GM19395 (cell line): ENCODE results near the gene BMAL1.
"Not testable (repeated sequence)": the region's sequence is repeated elsewhere in the genome, so short reads cannot be mapped to it uniquely, and the experiment has no call there.

Experiments
- ATAC-seq: cut with Tn5 transposase; IDR thresholded peaks from one replicate; pipeline ENCODE4 v1.9.1; 2021; ENCODE audit warnings: mild to moderate bottlenecking, moderate library complexity; ENCODE audit not compliant: unreplicated experiment

BMAL1 gene

GRCh38 chr11:13368041-13368446, 90.5 kb downstream of the BMAL1 start:
- ATAC-seq, result no peak

GRCh38 chr11:13373216-13373615, 95.6 kb downstream of the BMAL1 start:
- no peak for ATAC-seq

DNA sequence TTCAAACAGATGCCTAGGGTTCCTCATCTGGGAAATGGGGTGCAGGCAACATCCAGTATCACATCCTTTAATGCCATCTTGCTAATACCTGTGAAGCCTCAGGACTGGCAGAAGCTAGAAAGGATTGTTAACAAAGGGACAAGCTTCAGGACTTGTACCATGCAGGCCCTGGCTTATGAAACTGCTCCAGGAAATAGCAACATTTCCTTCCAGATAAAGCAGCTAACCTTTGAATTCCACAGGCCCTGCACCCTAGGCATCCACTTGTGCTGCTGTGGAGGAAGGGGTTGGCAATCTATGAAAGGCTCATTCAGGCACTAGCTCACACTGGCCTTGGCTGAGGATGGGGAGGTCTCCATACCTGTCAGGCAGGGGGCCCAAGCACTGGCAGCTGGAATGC, 98.2 kb downstream of the BMAL1 start:
- ATAC-seq, result no peak

DNA sequence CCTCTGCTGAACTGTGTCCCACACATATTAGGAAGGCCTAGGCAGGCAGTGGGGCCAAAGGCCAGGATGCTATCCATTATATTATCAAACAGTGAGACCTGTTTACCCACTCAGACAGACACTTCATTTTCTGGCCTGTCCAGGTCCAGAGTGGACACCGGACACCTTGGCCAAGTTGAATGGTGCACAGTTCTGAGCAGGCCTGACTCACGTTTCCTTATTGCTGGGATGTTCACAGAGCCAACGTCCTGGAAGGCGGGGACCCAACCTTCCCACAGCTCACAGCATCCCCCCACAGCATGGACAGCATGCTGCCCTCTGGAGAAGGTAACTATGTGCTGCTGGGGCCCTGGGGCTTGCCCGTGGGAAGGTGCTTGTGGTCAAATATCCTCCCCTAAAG, 98.8 kb downstream of the BMAL1 start:
- no peak for ATAC-seq

- no peak for ATAC-seq
These were observed 99.2 kb downstream of the BMAL1 start for GRCh38 chr11:13376838-13377237.

DNA sequence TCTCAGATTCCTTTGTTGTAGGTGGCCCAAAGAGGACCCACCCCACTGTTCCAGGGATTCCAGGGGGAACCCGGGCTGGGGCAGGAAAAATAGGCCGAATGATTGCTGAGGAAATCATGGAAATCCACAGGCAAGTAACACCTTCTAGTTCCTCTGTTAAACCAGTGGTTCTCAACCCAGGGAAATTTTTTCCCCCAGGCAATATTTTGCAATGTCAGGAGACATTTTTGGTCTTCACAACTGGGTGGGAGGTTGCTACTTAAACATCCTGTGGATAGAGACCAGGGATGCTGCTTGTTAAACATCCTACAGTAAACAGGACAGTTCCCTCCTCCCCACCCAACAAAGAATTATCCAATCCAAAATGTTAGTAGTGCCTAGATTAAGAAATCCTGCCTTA, 100.7 kb downstream of the BMAL1 start:
- ATAC-seq, result no peak

GRCh38 chr11:13380731-13381130, 103.1 kb downstream of the BMAL1 start:
- ATAC-seq, result no peak

- no peak for ATAC-seq
These were observed 105.2 kb downstream of the BMAL1 start for GRCh38 chr11:13382751-13383150.

DNA sequence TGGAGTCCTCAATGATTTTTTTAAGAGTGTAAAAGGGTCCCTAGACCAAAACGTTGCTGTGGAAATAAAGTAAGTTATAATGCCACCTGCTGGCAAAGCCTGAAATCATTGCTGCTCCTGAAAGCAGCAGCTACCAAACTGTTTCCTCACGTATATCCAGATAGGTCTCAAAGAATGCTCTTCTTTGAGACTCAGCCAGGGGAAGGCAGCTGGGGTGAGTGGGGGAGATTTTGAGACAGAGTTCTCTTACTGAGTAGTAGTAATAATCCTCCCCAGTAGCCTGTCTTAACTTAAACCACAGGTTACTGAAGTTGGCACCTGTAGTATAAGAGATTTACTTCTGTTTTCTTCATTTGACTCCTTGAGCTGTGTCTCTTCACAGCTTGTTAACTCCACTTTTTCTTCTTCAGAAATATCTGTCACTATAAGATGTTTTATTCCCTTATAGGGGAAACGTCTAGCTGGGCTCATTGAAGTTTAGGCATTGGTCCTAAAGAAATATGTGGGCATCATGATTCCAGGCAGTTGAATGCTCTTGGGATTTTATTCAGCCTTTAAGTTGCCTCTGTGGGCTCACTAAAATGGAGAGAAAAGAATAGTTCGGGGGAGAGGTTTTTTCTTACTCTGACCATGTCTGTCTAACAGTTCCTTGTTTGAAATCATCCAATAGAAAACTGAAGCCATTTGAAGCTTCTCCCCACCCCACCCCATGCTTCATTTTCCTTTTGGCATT, 107.5 kb downstream of the BMAL1 start:
- peak; percentile 75 for ATAC-seq

DNA sequence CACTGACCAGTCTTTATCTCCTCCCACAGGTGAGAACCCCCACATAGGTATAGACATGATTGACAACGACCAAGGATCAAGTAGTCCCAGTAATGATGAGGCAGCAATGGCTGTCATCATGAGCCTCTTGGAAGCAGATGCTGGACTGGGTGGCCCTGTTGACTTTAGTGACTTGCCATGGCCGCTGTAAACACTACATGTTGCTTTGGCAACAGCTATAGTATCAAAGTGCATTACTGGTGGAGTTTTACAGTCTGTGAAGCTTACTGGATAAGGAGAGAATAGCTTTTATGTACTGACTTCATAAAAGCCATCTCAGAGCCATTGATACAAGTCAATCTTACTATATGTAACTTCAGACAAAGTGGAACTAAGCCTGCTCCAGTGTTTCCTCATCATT, 109.0 kb downstream of the BMAL1 start:
- ATAC-seq, result no peak

DNA sequence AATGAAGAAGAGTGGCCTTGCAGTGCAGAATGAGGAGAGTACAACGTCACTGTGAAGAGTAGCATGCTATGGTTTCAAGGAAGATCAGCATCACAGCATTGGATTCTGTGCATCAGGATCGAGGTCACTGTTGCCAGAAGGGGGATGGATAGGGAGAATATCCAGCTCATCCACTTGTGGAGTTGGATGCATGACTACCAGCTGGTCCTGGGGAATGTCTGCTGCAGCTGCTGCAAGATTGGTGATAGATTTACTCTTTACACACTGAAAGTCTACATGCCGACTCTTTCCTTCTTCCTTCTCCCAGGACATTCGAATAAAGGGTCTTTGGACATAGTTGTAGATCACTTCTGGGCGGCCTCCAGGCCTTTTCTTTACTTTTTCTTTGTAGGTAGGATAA, 111.2 kb downstream of the BMAL1 start:
- ATAC-seq, result no peak

- ATAC-seq, result no peak
These were observed 113.6 kb downstream of the BMAL1 start for GRCh38 chr11:13391217-13391616.

DNA sequence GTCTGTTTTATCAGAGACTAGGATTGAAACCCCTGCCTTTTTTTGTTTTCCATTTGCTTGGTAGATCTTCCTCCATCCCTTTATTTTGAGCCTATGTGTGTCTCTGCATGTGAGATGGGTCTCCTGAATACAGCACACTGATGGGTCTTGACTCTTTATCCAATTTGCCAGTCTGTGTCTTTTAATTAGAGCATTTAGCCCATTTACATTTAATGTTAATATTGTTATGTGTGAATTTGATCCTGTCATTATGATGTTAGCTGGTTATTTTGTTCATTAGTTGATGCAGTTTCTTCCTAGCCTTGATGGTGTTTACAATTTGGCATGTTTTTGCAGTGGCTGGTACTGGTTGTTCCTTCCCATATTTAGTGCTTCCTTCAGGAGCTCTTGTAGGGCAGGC, 120.7 kb downstream of the BMAL1 start:
- ATAC-seq, result not testable (repeated sequence)

- no peak for ATAC-seq
These were observed 127.6 kb downstream of the BMAL1 start for GRCh38 chr11:13405220-13405619.

GRCh38 chr11:13415201-13415600, 137.6 kb downstream of the BMAL1 start:
- no peak for ATAC-seq

DNA sequence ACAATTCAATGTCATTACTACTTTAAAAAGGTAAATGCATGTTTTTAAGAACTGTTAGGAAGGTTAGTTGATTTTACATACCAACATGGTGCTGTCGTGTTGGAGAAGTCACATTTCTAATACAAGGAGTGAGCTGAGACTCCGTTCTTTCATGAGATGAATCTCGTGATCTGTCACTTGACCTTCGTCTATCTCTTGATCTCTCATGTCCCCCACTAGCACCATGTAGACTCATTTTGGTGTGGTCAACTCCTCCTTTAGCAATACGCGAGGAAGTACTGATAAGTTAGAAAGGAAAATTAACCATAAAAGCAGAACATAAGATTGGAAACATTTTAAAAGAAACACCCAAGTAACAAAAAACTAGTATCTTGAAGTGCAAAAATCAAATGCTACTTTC, 144.0 kb downstream of the BMAL1 start:
- ATAC-seq, result no peak

GRCh38 chr11:13423372-13423771, 145.8 kb downstream of the BMAL1 start:
- no peak for ATAC-seq

DNA sequence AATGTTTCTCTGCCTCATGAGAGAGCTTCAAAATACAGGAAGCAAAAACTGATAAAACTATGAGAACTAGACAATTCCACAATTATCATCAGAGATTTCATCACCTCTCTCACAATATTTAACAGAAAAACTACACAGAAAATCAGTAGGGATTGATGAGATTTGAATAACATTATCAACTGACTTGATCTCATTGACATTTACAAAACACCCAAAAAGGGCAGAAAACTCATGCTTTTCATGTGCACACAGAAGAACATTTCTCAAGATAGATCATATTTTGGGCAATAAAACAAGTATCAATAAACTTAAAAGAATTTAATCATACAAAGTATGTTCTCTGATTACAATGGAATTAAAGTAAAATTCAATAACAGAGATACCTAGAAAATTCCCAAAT, 149.8 kb downstream of the BMAL1 start:
- ATAC-seq, result no peak

- ATAC-seq, result no peak
These were observed 151.7 kb downstream of the BMAL1 start for GRCh38 chr11:13429288-13429687.

DNA sequence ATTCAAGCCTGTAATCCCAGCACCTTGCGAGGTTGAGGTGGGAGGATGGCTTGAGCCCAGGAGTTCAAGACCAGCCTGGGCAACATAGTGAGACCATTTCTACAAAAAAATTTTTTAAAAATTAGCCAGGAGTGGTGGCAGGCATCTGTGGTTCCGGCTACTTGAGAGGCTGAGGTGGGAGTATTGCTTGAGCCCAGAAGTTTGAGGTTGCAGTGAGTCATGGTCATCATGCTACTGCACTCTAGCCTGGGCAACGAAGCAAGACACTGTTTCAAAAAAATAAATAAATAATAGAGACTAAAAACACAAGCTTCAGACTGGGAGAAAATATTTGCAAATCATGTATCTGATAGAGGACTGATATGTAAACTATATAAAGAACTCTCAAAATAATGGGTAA, 152.2 kb downstream of the BMAL1 start:
- ATAC-seq, result no peak

DNA sequence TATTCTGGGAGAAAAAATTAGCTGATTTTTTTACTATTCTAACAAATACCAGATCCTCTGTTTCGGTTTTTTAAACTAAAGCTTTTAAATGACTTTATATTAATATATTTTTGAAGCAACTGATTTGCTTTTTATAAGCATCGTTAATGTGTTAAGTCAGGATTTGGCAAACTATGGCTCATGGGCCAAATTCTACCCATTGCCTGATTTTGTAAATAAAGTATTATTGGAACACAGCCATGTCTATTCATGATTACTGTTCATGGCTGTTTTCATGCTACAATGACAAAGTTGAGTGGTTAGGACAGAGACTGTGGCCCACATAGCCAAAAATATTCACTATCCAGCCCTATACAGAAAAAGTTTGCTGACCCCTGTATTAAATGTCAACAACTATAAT, 155.8 kb downstream of the BMAL1 start:
- no peak for ATAC-seq

DNA sequence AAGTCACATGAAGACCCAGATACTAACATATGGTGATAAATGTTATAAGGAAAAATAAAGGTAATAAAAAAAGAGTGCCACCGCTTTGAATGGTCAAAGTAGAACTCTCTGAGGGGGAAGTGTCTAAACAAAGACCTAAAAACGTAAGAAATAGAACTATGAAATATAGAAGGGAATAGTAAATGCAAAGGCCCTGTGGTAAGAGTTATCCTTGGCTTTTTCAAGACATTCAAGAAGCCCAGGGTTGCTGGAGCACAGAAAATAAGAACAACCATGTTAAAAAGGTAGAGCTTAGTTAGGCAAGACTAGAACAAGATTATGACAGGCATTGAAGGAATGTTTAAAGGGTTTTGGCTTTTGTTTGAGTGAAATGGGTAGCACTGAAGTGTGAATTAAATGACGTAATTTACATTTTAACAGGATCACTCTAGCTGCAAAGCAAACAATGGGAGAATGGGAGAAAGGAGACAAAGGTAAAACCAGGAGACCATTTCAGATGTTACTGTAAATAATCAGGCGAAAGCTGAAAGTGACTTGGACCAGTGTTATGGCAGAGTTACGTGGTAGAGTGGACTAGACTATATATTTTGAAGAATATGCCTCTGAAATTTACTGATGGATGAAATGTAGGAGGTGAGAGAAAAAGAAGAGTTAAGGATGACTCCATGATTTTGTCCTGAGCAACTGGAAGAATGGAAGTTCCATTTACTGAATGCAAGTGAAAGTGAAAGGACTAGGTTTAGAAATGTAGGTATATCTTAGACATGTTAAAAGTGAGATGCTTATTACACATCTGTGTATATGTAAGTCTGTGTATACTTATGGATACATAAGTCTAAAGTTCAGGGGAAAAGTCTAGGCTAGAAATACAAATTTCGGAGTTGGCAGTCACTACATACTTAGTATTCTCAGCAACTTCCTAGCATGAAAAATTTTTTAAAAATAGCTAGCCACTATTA, 156.9 kb downstream of the BMAL1 start:
- no peak for ATAC-seq
